GM18951 (cell line): ENCODE data around the gene TTC9C.

Source experiments
- POLR2A ChIP-seq: IDR thresholded peaks from 4 replicates; pipeline ENCODE4 v1.6.1; 2011; ENCODE audit warnings: mild to moderate bottlenecking; ENCODE audit not compliant: insufficient read length, insufficient read depth; ENCODE audit errors: extremely low read depth
- in situ Hi-C: fragments of 300-500 bp; cut with MboI; formaldehyde crosslinking; loops from one replicate; pipeline ENCODE4 v1.12.0; 2022; ENCODE audit warnings: low sequenced_read_pairs, mixed read lengths, inconsistent platforms; ENCODE audit not compliant: unreplicated experiment

Gene TTC9C

GRCh38 chr11:62705413-62705812 is 22.9 kb upstream of the TTC9C start:
- in situ Hi-C loops, result no loop called here
- no peak for TF ChIP-seq POLR2A

DNA sequence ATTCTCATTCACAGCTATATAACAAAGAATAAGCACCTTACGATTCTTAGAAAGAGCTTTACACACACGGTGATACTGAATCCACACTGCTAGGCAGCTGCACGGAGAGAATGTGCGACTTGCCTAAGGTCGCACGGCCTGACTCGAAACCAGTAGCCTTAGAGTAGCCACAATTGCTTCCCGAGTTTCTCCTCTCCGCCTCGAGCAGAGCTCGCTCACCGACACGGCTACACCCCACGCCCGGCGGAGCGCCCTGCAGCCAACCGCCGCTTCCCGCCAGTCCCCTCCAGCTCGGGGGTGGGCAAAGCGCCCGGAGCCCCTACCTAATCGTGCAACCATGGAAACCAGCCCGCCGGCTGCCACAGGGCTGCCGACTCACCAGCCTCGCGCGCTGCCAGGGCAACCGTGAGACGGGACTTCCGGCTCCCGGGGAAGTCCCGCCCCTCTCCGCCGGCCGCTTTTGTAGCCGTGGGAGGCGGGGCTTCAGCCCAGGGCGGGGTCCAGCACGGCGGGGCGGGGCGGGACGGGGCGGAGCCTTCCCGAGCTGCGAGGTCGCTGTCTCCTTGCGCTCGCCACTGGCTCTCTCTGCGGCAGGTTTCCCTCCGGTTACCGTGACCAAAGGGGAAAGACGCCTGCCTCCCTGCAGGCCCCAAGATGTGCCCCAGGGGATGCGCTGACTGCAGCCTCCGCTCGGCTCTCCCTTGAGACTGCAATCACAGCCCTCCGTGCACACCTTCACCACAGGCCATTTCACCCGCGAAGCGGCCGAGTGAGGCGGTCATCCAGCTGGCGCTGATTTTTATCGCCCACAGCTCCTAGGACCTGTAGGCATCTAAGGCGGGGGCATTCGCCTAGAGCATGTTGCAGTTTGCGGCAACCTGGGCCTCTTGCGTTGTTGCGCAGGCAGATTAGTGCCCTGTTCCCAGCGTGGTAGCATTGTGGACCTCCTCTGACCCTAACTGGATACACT is 22.1 kb upstream of the TTC9C start:
- in situ Hi-C loops, result no loop called here
- peak; percentile 74 for TF ChIP-seq POLR2A

DNA sequence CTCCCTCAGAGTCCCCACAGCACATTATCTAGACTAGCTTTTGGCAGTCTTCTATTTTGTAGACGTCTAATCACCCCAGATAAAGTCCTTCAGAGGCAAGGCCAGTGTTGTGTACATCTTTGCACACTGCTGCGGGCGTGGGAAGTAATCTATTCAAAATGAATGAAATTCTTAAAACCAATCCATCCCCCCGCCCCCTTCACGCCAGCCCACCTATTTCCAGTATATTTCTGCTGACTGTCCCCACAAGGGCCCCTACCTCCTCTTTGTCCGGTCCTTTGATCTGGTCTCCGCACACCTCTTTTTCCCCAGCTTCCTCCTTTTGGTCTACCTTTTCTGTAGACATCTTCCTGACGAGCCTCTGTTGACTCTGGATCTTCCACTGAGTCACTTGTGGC is 21.4 kb upstream of the TTC9C start:
- in situ Hi-C loops, result no loop called here
- no peak for TF ChIP-seq POLR2A

DNA sequence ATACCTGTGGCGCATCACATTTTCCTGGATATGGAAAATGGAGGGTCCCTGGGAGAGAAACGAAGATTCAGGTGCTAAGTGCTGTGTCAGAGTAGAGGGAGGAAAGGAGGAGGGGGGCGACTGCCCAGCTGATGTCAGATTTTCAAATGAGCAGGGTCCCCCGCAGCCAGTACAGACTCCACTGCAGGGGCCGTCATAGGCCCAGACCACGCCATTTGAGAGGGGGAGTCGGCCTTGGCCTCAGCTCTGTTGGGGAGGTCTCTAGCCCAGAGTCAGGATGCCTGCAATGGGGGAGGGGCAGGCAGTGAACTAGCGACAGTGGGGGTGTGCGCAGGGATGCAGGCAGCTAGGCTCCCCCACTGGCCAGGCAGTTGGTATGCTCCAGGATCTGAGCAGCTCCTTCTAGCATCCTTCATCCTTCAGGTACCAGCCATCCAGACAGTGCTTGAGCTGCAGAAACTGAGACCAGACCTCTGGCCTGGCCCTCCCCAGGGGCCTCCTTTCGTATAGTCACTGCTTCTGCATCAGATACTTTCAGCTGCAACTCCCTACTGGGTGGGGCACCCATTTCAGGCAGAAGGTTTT is 20.9 kb upstream of the TTC9C start, which contains the start of the genes BSCL2 and GNG3:
Gene BSCL2, minus strand, starts transcription at position 148 of the 585 bp plus-strand sequence. CDS start 229 bp downstream, outside the sequence.
Gene GNG3, plus strand, starts transcription at position 400 of the 585 bp plus-strand sequence. CDS start 620 bp downstream, outside the sequence.
- no peak for TF ChIP-seq POLR2A
- in situ Hi-C loops, result no loop called here

GRCh38 chr11:62708392-62708791 is 19.9 kb upstream of the TTC9C start:
- in situ Hi-C loops, result no loop called here
- no peak for TF ChIP-seq POLR2A

GRCh38 chr11:62708793-62709192 is 19.5 kb upstream of the TTC9C start:
- in situ Hi-C loops, result no loop called here
- TF ChIP-seq POLR2A, result no peak

GRCh38 chr11:62709247-62710000 is 18.9 kb upstream of the TTC9C start:
- in situ Hi-C loops, result no loop called here

DNA sequence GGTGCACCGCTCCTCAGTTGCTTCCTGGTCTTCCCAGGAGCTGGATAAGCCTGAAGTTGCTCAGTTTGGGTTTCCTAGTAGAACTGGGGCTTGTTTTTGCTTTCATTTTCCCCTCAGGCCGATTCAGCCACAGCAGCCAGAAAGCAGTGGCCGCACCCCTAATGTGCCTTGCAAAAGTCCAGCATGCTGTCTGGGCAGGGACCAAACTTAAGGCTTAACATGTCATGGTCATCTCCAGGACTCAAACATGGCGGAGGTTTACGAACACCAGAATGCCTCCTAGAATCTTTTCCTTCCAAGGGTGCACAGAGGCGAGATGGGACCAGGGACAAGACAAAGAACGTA is 18.3 kb upstream of the TTC9C start:
- in situ Hi-C loops, result no loop called here
- no peak for TF ChIP-seq POLR2A

More at GRCh38 chr11:62709247-62710000, 18.9 kb upstream of the TTC9C start:
- TF ChIP-seq POLR2A, result peak; percentile 79

DNA sequence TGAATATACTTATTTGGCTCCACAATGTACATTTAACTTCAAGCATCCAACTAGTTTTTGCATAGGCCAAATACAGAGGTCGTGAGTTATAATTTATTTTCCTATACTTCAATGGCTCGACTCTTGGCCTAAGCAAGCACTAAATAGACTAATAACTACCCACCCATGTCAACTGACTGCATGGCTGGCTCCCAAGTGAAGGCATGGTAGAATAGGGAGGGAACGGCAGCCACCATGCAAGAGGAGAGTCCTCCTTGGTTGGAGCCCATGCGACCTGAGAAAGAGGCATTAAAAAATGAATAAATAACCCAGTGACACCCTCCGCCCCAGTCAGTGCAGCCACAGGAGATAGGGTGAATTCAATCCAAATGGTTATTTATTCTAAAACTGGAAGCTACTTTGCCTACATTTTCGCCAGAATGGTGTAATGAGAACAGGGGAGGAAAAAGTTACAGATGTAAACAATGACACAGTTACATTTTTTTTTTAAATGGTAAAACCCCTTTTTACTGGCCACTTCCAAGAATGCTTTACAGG is 15.9 kb upstream of the TTC9C start:
- in situ Hi-C loops, result no loop called here
- no peak for TF ChIP-seq POLR2A

DNA sequence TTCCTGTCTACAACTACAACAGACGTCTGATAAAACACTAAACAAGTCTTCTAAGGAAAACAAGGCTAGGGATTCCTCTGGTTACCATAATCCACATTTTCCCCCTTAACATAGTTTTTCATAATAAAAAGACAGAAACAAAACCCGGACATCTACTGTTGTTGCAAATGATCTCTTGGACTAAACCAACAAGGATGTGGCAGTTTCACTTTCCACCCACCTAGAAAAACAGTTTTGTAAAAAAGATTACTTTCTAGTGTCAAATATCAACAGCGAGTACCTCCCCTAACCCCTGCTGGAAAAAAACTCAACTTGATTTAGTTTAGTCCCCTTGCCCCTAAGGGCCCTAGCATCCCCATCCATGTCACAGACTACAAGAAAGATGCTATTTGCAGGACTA is 15.4 kb upstream of the TTC9C start:
- no peak for TF ChIP-seq POLR2A
- in situ Hi-C loops, result no loop called here

- no peak for TF ChIP-seq POLR2A
- in situ Hi-C loops, result no loop called here
Observed at GRCh38 chr11:62713343-62713742, 14.9 kb upstream of the TTC9C start.

- TF ChIP-seq POLR2A, result no peak
- in situ Hi-C loops, result no loop called here
Observed at GRCh38 chr11:62715150-62716130, 12.8 kb upstream of the TTC9C start.
